ENCODE results near the gene GSAP. TPM values are rescaled to one million over a fixed set of nuclear protein-coding genes. Genes with fewer than 3 reads are reported as not detected.

Gene GSAP
- total RNA-seq, 4 donors from 2014 or later, result 14.3 to 25.5 (median 22.0) TPM

- TF ChIP-seq POLR2A (IDR thresholded peaks at IDR 0.05) (no peak), EP300 (IDR thresholded peaks at IDR 0.05) (no peak)
- TF ChIP-seq, protein P1, sequence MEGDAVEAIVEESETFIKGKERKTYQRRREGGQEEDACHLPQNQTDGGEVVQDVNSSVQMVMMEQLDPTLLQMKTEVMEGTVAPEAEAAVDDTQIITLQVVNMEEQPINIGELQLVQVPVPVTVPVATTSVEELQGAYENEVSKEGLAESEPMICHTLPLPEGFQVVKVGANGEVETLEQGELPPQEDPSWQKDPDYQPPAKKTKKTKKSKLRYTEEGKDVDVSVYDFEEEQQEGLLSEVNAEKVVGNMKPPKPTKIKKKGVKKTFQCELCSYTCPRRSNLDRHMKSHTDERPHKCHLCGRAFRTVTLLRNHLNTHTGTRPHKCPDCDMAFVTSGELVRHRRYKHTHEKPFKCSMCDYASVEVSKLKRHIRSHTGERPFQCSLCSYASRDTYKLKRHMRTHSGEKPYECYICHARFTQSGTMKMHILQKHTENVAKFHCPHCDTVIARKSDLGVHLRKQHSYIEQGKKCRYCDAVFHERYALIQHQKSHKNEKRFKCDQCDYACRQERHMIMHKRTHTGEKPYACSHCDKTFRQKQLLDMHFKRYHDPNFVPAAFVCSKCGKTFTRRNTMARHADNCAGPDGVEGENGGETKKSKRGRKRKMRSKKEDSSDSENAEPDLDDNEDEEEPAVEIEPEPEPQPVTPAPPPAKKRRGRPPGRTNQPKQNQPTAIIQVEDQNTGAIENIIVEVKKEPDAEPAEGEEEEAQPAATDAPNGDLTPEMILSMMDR (IDR thresholded peaks at IDR 0.05), result no peak
- Histone ChIP-seq H3K27ac (no peak overlapping the region), H3K4me3 (no peak overlapping the region), H3K4me1 (peaks cover 0 to 24% (median 0%) of the 10 kb centered on the region in 4 donors), H3K36me3 (no peaks in the 10 kb centered on the region), H3K27me3 (no peaks in the 10 kb centered on the region), H3K9me3 (no peaks in the 10 kb centered on the region)
- no peak for DNase-seq (ENCODE audit: low spot score in 2 of 2)
- WGBS, 2 donors, result 94 to 99% methylated on average over 4 of the region's 4 CpGs
Measured at GRCh38 chr7:77417801-77418200, 1.7 kb upstream of the GSAP start.

DNA sequence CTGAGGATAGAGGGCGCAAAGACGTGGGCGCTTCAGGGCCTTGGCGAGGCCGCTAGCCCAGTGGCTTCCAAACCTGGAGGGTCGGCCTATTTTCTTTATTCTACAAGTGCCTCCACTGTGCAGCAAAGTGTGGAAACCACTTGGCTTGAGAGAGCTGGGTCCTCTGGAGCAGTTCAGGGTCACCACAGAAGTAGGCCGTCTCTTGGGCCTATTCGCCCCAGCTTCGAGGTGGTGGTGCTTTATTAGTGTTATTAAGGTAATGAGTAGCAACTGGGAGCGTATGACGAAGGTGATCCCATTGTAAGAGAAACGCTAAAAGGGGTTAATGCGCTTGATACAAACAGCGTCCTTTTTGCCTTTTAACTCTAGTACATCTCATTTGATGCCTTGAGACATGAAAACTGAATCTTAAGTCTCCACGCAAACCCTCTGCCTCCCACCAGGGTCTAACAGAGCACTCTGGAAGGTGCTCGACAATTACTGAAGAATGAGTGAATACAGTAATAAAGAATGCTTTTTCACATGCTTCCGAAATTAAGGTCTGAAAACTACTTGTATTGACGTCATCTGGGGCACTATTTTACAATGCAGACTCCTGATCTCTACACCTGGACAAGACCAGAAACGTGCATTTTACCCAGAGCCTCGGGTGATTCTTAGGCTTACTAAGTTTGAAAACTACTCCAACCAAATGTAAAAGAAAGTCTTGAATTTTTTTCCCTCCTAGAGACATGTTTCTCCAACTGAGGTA, 647 bp upstream of the GSAP start:
- Histone ChIP-seq H3K4me1 (peaks cover 0 to 24% (median 0%) of the 10 kb centered on the region in 4 donors), H3K4me3 (peak overlapping the region; percentile 80 to 94 (median 88)), H3K27ac (peak overlapping the region; percentile 79 to 94 (median 92)), H3K9me3 (no peaks in the 10 kb centered on the region), H3K27me3 (no peaks in the 10 kb centered on the region), H3K36me3 (no peaks in the 10 kb centered on the region)
- 56 to 58% methylated on average over 19 of the region's 20 CpGs for WGBS, 2 donors
- DNase-seq (ENCODE audit: low spot score in 2 of 2), result no peak
- TF ChIP-seq, protein P1 (IDR thresholded peaks at IDR 0.05), result no peak
- TF ChIP-seq EP300 (IDR thresholded peaks at IDR 0.05) (no peak), POLR2A (IDR thresholded peaks at IDR 0.05) (no peak)

DNA sequence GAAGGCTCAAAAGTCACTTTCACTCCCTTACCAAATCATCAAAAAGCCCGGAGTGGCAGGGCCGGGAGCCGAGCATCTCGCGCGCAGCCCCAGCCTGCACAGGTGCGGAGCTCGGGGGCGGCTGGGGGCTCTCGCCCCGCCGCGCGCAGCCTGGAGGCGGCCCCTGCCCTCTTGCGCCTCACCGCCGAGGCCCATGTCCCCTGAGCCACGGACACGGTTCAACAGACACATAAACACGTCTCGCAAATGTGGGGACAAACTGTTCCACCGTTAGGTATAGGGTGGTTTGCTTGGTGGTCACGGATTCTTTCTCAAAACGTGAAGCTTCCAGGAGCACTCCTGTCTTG, 700 bp downstream of the GSAP start:
- H3K27ac ChIP-seq, result peak overlapping the region; percentile 79 to 94 (median 92)
- DNase-seq (ENCODE audit: low spot score in 2 of 2), result no peak
- TF ChIP-seq EP300 (IDR thresholded peaks at IDR 0.05) (no peak), POLR2A (IDR thresholded peaks at IDR 0.05) (no peak)
- TF ChIP-seq, protein P1 (IDR thresholded peaks at IDR 0.05), result no peak
- H3K4me1 ChIP-seq, result peaks cover 0 to 24% (median 0%) of the 10 kb centered on the region in 4 donors
- no peaks in the 10 kb centered on the region for H3K27me3 ChIP-seq
- H3K36me3 ChIP-seq, result no peaks in the 10 kb centered on the region
- H3K9me3 ChIP-seq, result no peaks in the 10 kb centered on the region
- peak overlapping the region; percentile 80 to 94 (median 88) for H3K4me3 ChIP-seq
- 0 to 2% methylated on average over 10 to 24 of the region's 25 CpGs for WGBS, 2 donors

DNA sequence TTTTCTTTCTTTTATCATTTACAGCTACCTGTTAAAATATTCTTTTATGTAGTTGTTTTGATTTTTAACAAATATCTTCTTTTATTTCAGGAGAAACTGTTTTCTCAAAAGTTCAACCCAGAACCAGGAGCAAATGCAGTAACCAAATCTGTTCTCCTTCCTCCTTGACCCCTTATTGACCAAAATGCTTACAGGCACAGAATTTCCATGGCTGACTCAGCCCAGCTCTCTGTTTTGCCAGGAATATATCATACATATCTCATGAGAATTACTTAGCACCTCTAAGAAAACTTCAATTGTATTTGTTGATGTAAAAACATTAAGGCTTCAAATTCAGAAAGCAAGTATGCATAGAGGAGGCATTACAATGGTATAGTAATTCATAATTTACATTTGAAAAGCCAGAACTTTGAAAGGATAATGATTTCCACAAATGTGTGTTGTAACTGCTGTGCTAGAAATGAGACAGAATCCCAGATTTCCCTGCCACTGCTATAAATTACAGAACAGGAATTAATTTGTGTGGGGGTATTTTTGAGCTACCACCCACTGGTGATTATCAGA, 2.2 kb downstream of the GSAP start:
- H3K27ac ChIP-seq, result peak overlapping the region in 2 of 4 donors; percentile 94
- no peak overlapping the region for H3K4me3 ChIP-seq
- H3K27me3 ChIP-seq, result no peaks in the 10 kb centered on the region
- DNase-seq (ENCODE audit: low spot score in 2 of 2), result no peak
- no peaks in the 10 kb centered on the region for H3K36me3 ChIP-seq
- TF ChIP-seq, protein P1 (IDR thresholded peaks at IDR 0.05), result no peak
- H3K9me3 ChIP-seq, result no peaks in the 10 kb centered on the region
- H3K4me1 ChIP-seq, result peaks cover 0 to 24% (median 2%) of the 10 kb centered on the region in 4 donors

DNA sequence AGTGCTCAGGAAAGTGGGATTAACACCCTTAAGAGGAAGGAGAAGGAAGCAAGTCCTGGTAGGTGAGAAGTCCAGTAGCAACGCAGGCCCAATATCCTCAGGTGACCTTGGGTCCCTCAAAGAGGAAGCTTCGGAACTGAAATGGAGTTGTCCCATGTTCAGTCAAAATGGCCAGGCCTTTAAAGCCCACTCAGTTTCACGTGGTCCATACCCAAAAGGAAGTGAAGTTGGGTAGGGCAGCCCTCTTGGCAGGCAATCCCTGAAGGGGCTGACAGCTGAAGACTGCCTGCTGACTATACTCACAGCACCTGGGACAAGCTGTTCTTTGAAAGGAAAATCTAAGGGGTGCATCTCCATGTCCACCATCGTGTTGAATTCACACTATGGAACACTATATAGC, 3.0 kb downstream of the GSAP start:
- no peaks in the 10 kb centered on the region for H3K36me3 ChIP-seq
- no peak overlapping the region for H3K27ac ChIP-seq
- no peaks in the 10 kb centered on the region for H3K27me3 ChIP-seq
- 75 to 80% methylated on average over 4 of the region's 4 CpGs for WGBS, 2 donors
- no peak overlapping the region for H3K4me3 ChIP-seq
- no peaks in the 10 kb centered on the region for H3K9me3 ChIP-seq
- H3K4me1 ChIP-seq, result peaks cover 0 to 24% (median 3%) of the 10 kb centered on the region in 4 donors
- TF ChIP-seq POLR2A (IDR thresholded peaks at IDR 0.05) (no peak), EP300 (IDR thresholded peaks at IDR 0.05) (no peak)
- TF ChIP-seq, protein P1 (IDR thresholded peaks at IDR 0.05), result no peak
- DNase-seq (ENCODE audit: low spot score in 2 of 2), result peak in 1 of 2 donors; percentile 15
